ENCODE results near the gene RASSF6. TPM values are rescaled to one million over a fixed set of nuclear protein-coding genes. Genes with fewer than 3 reads are reported as not detected.
"Not testable (repeated sequence)": the region's sequence is repeated elsewhere in the genome, so short reads cannot be mapped to it uniquely, and the experiment has no call there.

Gene RASSF6
- total RNA-seq, 2 experiments from 2014 or later: not detected

DNA sequence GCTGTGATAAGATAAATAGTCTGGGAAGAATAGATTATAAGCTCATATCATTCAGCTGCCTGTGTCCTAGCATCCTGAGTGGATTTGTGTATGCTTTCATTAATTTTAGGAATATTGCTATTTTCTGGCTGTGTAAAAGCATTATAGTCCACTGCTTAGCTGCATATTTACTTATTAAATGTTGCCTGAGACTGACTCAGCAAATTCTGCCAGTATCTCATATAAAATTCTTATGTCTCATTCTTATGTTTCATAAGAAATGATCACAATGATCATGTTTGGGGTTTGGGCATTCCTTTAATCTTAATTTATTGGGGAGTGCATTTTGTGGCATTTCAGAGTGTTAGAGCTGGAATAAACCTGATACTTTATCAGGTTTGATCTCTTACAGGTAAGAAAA lies 34.9 kb downstream of the RASSF6 start:
- ATAC-seq: no peak
- H3K27ac Mint-ChIP-seq: no peak overlapping the region
- H3K4me3 Mint-ChIP-seq: no peak overlapping the region
- no peaks in the 10 kb centered on the region for H3K9me3 Mint-ChIP-seq (ENCODE audit: low read depth)
- DNase-seq: no peak
- H3K4me1 Mint-ChIP-seq: no peaks in the 10 kb centered on the region
- H3K27me3 Mint-ChIP-seq: no peaks in the 10 kb centered on the region
- CTCF ChIA-PET: no interaction called here
- no peaks in the 10 kb centered on the region for H3K36me3 Mint-ChIP-seq

DNA sequence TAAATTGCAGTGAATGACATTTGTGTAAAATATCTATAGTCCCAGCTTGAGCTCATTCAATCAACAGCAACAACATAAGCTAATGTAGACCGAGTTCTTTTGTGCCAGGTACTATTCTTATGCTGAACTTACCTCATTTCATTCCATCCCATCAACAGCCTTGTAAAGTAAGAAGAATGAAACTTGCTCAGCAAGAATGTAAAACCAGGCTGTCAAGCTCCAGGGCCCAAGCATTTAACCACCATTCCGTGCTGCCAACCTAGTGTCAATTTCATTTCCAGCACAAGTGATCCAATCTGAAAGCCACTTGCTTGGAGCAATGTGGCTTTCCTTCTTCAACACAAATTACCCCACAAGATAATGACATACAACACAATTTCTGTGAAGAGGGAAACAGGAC lies 36.6 kb downstream of the RASSF6 start:
- H3K9me3 Mint-ChIP-seq (ENCODE audit: low read depth): no peaks in the 10 kb centered on the region
- DNase-seq: no peak
- CTCF ChIA-PET: interaction anchor here (1.3 kb wide), 1 partner anchor 551 kb away, joined by 3 read pairs; no protein-coding TSS in a partner anchor

DNA sequence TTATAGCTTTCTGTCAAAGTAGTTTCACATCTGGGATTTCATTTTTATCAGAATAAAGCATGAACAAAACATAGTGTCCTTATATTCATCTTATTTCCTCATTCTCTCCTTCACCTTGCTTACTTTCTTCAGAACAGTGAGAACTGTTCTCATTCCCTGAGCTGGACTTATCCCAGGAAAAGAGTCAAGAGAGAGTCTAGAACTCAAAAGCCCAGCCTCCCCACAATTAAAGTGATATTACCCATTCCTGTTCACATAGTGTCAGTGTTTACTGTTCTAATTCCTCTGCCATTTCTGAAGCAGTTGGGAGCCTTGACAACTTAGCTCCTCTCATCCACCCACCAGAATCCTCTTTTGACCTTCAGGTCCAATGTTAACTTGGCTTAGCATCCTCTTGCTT lies 42.9 kb downstream of the RASSF6 start:
- Mint-ChIP-seq H3K27ac (no peak overlapping the region), H3K9me3 (ENCODE audit: low read depth) (no peaks in the 10 kb centered on the region), H3K4me1 (no peaks in the 10 kb centered on the region), H3K36me3 (no peaks in the 10 kb centered on the region), H3K27me3 (no peaks in the 10 kb centered on the region), H3K4me3 (no peak overlapping the region)
- ATAC-seq (no peak), DNase-seq (no peak)
- CTCF ChIA-PET: no interaction called here

More for the DNA sequence above, 36.6 kb downstream of the RASSF6 start:
- H3K4me1 Mint-ChIP-seq: no peaks in the 10 kb centered on the region
- no peak overlapping the region for H3K27ac Mint-ChIP-seq
- H3K4me3 Mint-ChIP-seq: no peak overlapping the region
- ATAC-seq: no peak
- H3K36me3 Mint-ChIP-seq: no peaks in the 10 kb centered on the region
- no peaks in the 10 kb centered on the region for H3K27me3 Mint-ChIP-seq

DNA sequence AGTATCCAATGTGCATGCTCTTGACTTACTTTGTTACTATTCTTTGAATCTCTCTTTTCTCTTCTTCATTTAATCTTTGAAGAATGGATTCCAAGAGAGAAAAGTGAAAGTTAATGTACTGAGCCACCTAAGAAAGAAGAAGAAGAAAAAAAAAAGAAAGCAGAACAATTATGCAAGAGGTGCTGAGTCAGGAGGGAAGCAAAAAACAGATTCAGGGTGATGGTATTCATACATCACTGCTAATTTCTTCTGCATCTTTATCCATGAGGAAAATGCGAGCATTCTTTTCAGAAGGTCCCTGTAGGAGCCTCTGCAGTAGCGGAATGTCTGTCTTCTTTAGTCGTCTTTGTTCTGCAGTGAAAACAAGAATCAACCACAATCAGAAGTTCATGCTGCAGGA lies 43.9 kb downstream of the RASSF6 start:
- DNase-seq: no peak
- ATAC-seq: no peak
- CTCF ChIA-PET: no interaction called here
- H3K9me3 Mint-ChIP-seq (ENCODE audit: low read depth): no peaks in the 10 kb centered on the region
- H3K4me1 Mint-ChIP-seq: no peaks in the 10 kb centered on the region
- H3K4me3 Mint-ChIP-seq: no peak overlapping the region
- no peaks in the 10 kb centered on the region for H3K36me3 Mint-ChIP-seq
- no peak overlapping the region for H3K27ac Mint-ChIP-seq
- no peaks in the 10 kb centered on the region for H3K27me3 Mint-ChIP-seq

- H3K36me3 Mint-ChIP-seq: no peaks in the 10 kb centered on the region
- H3K4me3 Mint-ChIP-seq: no peak overlapping the region
- no peaks in the 10 kb centered on the region for H3K4me1 Mint-ChIP-seq
- CTCF ChIA-PET: no interaction called here
- DNase-seq: no peak
- H3K9me3 Mint-ChIP-seq (ENCODE audit: low read depth): no peaks in the 10 kb centered on the region
- no peak overlapping the region for H3K27ac Mint-ChIP-seq
- no peaks in the 10 kb centered on the region for H3K27me3 Mint-ChIP-seq
- no peak for ATAC-seq
These were observed 44.6 kb downstream of the RASSF6 start for GRCh38 chr4:73575660-73576059.

DNA sequence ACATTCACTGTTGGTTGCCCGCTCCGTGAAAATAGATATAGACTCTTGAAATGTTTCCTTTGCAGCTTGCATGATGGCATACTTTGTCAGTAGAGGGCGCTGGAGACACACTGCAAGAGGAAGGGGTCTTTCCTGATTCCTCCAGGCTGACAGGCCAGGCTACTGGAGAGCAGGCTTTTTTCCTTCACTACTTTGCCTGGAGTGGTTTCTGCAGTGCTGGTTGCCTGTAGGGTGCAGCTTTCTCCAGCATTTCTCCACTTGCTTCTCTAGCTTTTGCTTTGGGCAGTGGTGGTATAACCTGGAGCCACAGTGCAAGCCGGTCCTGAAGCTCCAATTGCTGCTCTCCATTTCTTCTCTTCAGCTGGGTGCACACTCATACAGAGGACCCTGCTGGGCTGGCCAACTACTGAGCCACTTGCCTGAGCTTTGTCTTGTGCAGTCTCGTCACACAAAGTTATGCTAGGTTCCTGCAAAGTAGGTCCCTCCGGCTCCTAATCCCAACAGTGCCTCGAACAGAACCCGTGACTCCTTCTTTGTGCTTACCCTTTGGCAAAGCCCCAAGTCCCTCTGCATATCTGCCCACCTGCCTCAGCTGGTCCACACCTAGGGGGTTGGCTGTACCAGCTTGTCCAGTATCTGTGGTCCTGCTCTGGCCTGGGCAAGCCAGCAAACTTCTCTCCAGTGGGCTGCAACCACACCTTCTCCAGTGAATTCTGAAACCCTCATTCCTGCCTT lies 46.3 kb downstream of the RASSF6 start:
- H3K27ac Mint-ChIP-seq: no peak overlapping the region
- H3K4me1 Mint-ChIP-seq: no peaks in the 10 kb centered on the region
- no peaks in the 10 kb centered on the region for H3K36me3 Mint-ChIP-seq
- no peaks in the 10 kb centered on the region for H3K27me3 Mint-ChIP-seq
- DNase-seq (peak; percentile 41), ATAC-seq (no peak)
- H3K4me3 Mint-ChIP-seq: no peak overlapping the region
- CTCF ChIA-PET: interaction anchor here (0.7 kb wide), 1 partner anchor 35 kb away, joined by 3 read pairs; no protein-coding TSS in a partner anchor
- H3K9me3 Mint-ChIP-seq (ENCODE audit: low read depth): no peaks in the 10 kb centered on the region

- H3K9me3 Mint-ChIP-seq (ENCODE audit: low read depth); H3K27ac Mint-ChIP-seq; ATAC-seq; DNase-seq; CTCF ChIA-PET; H3K36me3 Mint-ChIP-seq; H3K27me3 Mint-ChIP-seq; H3K4me3 Mint-ChIP-seq; H3K4me1 Mint-ChIP-seq: not testable (repeated sequence)
These were observed 69.4 kb downstream of the RASSF6 start for GRCh38 chr4:73550865-73551264.

DNA sequence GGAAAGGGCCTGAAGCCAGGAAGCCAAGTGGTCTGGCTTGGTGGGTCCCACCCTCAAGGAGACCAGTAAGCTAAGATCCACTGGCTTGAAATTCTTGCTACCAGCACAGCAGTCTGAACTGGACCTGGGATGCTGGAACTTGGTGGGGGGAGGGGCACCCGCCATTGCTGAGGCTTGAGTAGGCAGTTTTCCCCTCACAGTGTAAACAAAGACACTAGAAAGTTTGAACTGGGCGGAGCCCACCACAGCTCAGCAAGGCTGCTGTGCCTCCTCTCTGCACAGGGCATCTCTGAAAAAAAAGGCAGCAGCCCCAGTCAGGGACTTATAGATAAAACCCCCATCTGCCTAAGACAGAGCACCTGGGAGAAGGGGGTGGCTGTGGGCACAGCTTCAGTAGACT lies 75.6 kb downstream of the RASSF6 start:
- no peak for ATAC-seq
- Mint-ChIP-seq H3K27ac (no peak overlapping the region), H3K27me3 (no peaks in the 10 kb centered on the region), H3K36me3 (no peaks in the 10 kb centered on the region), H3K9me3 (ENCODE audit: low read depth) (no peaks in the 10 kb centered on the region), H3K4me1 (no peaks in the 10 kb centered on the region), H3K4me3 (no peak overlapping the region)
- no peak for DNase-seq
- CTCF ChIA-PET: no interaction called here

GRCh38 chr4:73541251-73541650 lies 79.0 kb downstream of the RASSF6 start:
- H3K36me3 Mint-ChIP-seq: no peaks in the 10 kb centered on the region
- DNase-seq (no peak), ATAC-seq (no peak)
- H3K27ac Mint-ChIP-seq: no peak overlapping the region
- no peaks in the 10 kb centered on the region for H3K9me3 Mint-ChIP-seq (ENCODE audit: low read depth)
- CTCF ChIA-PET: no interaction called here
- H3K4me1 Mint-ChIP-seq: peaks cover under 1% of the 10 kb centered on the region
- H3K4me3 Mint-ChIP-seq: no peak overlapping the region
- H3K27me3 Mint-ChIP-seq: peaks cover 5% of the 10 kb centered on the region

- H3K4me1 Mint-ChIP-seq: peaks cover 4% of the 10 kb centered on the region
- peaks cover 9% of the 10 kb centered on the region for H3K27me3 Mint-ChIP-seq
- no peak for ATAC-seq
- H3K27ac Mint-ChIP-seq: no peak overlapping the region
- no peak for DNase-seq
- H3K4me3 Mint-ChIP-seq: no peak overlapping the region
- H3K36me3 Mint-ChIP-seq: no peaks in the 10 kb centered on the region
- no peaks in the 10 kb centered on the region for H3K9me3 Mint-ChIP-seq (ENCODE audit: low read depth)
- CTCF ChIA-PET: no interaction called here
These were observed 79.4 kb downstream of the RASSF6 start for GRCh38 chr4:73540826-73541225.

DNA sequence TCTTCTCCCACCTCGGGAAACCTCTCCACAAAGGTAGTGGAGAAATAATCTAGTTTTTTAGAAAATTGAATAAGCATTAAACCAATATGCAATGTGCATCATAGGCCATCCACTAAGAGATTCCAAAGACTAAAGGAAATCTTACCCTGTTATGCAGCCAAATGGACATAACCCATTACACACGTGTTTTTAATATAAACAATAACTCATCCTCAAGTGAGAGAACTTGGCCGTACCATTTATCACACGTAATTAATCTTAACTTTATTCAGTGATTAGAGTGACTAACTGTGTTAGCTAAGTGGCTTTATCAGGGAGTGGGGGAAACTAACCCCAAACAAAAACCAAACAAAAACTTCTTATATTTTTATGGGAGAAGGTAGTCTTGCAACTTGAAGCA lies 80.8 kb downstream of the RASSF6 start:
- DNase-seq (no peak), ATAC-seq (no peak)
- H3K36me3 Mint-ChIP-seq: no peaks in the 10 kb centered on the region
- H3K4me3 Mint-ChIP-seq: no peak overlapping the region
- H3K27ac Mint-ChIP-seq: no peak overlapping the region
- peaks cover 4% of the 10 kb centered on the region for H3K4me1 Mint-ChIP-seq
- CTCF ChIA-PET: no interaction called here
- no peaks in the 10 kb centered on the region for H3K9me3 Mint-ChIP-seq (ENCODE audit: low read depth)
- H3K27me3 Mint-ChIP-seq: peaks cover 13% of the 10 kb centered on the region

DNA sequence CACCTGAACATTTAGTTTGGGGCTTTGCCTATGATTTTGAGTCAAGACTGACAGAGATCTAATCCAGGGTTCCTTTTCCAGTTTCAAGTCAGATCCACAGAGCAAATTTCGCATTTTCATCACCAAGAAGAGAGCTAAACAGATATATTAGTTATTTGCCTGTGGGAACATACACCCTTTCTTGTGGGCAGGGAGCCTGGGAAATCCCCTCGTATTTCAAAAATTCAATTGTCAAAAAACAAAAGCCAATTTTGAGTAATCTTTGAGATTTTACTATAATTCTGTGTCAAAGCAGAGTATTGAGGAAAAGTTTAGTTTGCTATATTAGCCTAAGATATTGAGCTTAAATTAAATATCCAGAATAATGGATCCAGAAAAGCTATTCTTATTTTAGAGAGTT lies 82.1 kb downstream of the RASSF6 start:
- Mint-ChIP-seq H3K27ac (no peak overlapping the region), H3K9me3 (ENCODE audit: low read depth) (no peaks in the 10 kb centered on the region), H3K4me1 (peaks cover 4% of the 10 kb centered on the region), H3K4me3 (no peak overlapping the region), H3K36me3 (no peaks in the 10 kb centered on the region), H3K27me3 (peaks cover 20% of the 10 kb centered on the region)
- no peak for DNase-seq
- ATAC-seq: no peak
- CTCF ChIA-PET: no interaction called here

GRCh38 chr4:73533515-73534422 lies 86.5 kb downstream of the RASSF6 start:
- Mint-ChIP-seq H3K27me3 (peaks cover 15% of the 10 kb centered on the region), H3K4me3 (no peak overlapping the region), H3K4me1 (peaks cover 4% of the 10 kb centered on the region), H3K27ac (no peak overlapping the region), H3K36me3 (no peaks in the 10 kb centered on the region), H3K9me3 (ENCODE audit: low read depth) (no peaks in the 10 kb centered on the region)
- CTCF ChIA-PET: no interaction called here
- DNase-seq: no peak
- ATAC-seq: no peak

DNA sequence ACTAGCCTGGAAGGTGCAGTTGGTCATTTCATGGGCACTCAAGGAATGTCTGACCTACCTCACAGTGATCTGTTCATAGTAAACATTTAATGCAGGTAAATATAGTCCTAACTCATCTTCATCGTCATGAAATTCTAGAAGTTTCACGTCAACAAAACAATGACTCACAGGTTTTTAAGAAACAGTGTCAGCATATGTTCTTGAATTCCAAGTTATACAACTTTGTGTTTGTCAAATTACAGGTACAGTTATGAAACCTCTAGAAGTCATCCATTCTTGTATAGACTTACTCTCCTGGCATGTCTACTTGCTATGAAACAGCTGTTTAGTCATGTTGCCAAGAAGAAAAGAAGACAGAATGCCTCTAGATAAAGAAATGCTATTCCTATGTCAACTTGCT lies 92.1 kb downstream of the RASSF6 start:
- no peak overlapping the region for H3K27ac Mint-ChIP-seq
- H3K36me3 Mint-ChIP-seq: no peaks in the 10 kb centered on the region
- CTCF ChIA-PET: no interaction called here

More for the DNA sequence above, 92.1 kb downstream of the RASSF6 start:
- Mint-ChIP-seq H3K4me1 (no peaks in the 10 kb centered on the region), H3K27me3 (no peaks in the 10 kb centered on the region), H3K9me3 (ENCODE audit: low read depth) (no peaks in the 10 kb centered on the region), H3K4me3 (no peak overlapping the region)
- ATAC-seq: no peak
- DNase-seq: no peak
